ENCODE data around the gene PDE8A.
"Not testable (repeated sequence)": the region's sequence is repeated elsewhere in the genome, so short reads cannot be mapped to it uniquely, and the experiment has no call there.

Gene PDE8A

DNA sequence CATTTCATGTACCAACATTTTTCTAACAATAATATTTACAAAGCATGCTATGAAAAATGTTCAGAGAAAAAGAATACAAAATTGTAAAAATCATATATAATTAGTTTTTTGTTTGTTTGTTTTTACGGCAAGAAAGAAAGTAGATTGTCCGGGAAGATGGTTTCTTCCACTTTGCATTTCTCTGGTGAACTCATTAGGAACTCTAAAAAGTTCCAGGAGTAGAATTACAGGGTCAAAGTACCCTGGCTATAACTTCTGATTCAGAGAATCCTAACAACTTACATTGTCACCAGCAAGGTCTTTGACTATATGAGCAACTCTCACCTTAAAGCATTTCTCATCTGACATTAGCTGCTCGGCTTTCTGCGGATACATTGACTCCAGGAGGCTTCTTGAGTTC is 196.7 kb downstream of the PDE8A start:
- DNase-seq (ENCODE audit: low spot score), result no peak

DNA sequence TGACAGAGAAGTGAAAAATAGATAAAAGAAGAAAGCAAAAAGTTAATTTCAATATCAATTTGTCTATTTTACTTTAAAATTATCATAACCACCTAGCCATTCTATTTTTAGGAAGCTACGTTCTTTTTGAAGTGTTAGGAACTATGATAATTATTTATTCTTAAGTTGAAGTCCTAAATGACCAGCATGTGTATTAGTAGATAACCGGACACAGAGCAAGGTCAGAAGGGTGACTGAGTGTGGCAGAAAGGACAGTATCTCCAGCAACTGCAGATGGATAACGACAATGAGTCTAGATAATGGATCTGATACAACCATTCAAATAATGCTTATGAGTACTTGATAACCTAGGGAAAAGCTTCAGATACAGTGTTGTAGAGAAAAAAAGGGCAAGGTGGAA is 198.0 kb downstream of the PDE8A start:
- no peak for DNase-seq (ENCODE audit: low spot score)

DNA sequence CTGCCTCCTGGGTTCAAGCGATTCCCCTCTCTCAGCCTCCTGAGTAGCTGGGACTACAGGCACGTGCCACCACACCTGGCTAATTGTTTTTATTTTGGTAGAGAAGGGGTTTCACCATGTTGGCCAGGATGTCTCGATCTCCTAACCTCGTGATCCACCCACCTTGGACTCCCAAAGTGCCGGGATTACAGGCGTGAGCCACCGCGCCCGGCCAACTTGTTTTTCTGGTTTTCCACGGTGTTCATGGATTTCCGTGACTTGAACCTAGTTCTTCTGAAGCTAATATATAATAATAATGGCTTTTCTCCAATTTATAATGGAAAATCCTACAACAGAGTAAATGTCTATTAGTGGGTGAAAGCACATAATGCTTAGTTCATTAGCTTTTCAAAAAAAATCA is 203.7 kb downstream of the PDE8A start:
- not testable (repeated sequence) for DNase-seq (ENCODE audit: low spot score)

DNA sequence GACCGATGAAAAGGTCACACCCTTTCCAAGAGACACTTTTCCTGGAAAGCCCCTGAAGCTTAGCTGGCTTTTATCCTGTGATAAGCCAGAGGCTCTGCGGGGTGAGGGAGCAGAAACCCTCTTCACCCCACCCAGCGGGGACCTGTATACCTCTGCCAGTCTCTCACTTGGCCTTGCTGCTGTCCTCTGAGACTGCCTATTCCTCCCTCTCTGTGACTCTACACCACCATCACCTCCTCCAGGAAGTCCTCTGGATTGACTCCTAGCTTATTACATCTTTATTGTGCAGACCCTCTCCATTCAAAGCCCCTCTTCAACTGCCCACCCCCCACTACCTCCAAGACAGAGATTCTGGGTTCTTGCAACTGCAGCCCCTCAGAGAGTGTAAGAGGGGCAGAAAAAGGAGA is 206.5 kb downstream of the PDE8A start:
- not testable (repeated sequence) for DNase-seq (ENCODE audit: low spot score)

All from putamen (tissue), 1 donor.